IgD-negative memory B cell (primary cell): ENCODE results near the gene S100A12. TPM values are rescaled to one million over a fixed set of nuclear protein-coding genes. Genes with fewer than 3 reads are reported as not detected.

Experiments
- H3K27ac Mint-ChIP-seq, 3 donors: one replicate each; pipeline ENCODE4 v1.8.0; 2020 to 2022; ENCODE audit warnings: mild to moderate bottlenecking in 3 of 3, mixed read lengths in 3 of 3, moderate library complexity in 1 of 3
- H3K27me3 Mint-ChIP-seq: one replicate; pipeline ENCODE4 v1.8.0; 2021; ENCODE audit warnings: mixed read lengths
- H3K36me3 Mint-ChIP-seq: one replicate; pipeline ENCODE4 v1.8.0; 2020; ENCODE audit warnings: mild to moderate bottlenecking, mixed read lengths
- H3K4me1 Mint-ChIP-seq, 3 donors: one replicate each; pipeline ENCODE4 v1.8.0; 2020 to 2022; ENCODE audit warnings: mixed read lengths in 3 of 3, mild to moderate bottlenecking in 1 of 3
- H3K4me3 Mint-ChIP-seq, 4 donors: one replicate each; pipeline ENCODE4 v1.8.0; 2020 to 2022; ENCODE audit warnings: mild to moderate bottlenecking in 4 of 4, mixed read lengths in 4 of 4, moderate library complexity in 3 of 4
- H3K9me3 Mint-ChIP-seq, 3 donors: one replicate each; pipeline ENCODE4 v1.8.0; 2020 to 2021; ENCODE audit warnings: mixed read lengths in 3 of 3, mild to moderate bottlenecking in 1 of 3
- polyA plus RNA-seq: library from polyadenylated mRNA; unstranded; fragments of 300-500 nt; fragmentation: Illumina TruSeq; gene quantifications from one replicate; pipeline ENCODE4 v1.2.3, GENCODE V29; 2021

S100A12 gene
- polyA plus RNA-seq, 1 donor from 2014 or later = 0.97 TPM

DNA sequence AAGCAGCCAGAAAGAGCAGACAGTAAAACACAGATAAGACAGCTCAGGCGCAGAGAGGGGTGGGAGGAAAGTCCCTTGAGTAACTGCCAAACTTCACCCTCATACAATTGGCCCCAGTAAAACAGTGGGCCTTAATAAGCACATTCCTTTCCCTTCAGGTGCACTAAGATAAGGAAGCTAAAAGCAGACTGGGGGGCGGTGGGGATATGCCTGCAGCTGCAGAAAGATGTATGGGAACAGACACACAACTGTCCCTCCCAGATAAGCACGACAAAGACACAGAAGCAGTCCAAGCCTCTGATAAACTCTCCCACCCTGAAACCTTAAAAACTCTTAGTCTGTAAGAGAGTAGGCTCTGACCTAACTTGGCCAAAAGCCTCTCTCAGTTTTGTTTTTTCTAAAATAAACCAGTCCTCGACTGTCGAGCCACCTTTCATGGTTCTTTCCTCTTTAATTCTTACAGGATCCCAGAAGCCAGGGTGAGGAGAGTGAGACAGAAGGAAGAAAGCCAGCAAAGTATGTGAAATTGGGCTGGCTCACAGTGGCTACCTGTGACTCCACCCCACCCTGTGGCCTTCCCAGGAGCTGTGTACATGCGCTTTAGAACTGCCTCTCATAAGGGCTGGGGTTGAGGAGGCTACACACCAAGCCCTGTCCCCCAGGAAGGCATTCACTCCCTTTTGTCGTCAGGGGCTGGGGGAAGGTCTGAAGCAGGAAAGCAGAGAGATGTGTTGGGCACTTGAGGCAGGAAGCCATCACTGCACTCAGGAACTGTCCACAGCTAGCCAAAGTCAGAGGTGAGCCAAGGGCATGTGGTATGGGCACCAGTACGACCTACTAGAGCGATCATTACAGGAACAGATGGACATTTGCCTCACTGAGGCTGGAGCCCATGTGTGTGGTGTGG lies 31.4 kb downstream of the S100A12 start:
- Mint-ChIP-seq H3K27ac (no peak overlapping the region), H3K27me3 (peaks cover 62% of the 10 kb centered on the region), H3K4me1 (peaks cover 17 to 24% (median 19%) of the 10 kb centered on the region in 3 donors), H3K9me3 (no peaks in the 10 kb centered on the region), H3K36me3 (no peaks in the 10 kb centered on the region), H3K4me3 (peak overlapping the region in 1 of 4 donors; percentile 13)

DNA sequence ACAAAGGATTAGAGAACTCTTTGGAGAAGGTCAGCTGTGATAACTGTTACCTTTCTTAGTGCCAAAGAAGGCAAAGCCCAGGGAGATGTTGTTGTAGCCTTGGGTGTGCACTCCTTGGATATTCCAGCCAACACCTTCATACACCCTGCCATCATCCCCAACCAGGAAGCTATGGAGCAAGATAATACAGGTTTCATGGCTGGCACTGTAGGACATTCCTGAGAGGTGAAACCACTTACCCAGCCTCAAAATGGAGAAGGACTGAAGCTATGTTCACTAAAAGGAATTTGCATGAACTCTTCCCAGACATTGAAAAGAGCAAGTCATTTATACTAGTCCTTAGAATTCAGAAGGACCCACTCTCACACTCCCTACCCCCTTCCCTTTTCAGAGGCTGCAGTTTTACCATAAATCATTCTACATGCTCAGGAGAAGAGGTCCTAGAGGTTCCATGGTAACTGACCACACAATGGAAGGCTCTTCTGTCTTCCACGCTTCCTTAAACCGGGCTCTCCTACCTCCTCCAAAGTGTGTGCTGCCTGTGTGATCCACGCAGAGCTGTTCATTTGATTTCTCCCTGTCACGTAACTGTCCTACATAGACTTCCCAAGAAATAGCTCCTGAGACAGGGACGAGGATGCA lies 32.3 kb downstream of the S100A12 start:
- no peaks in the 10 kb centered on the region for H3K36me3 Mint-ChIP-seq
- H3K9me3 Mint-ChIP-seq = no peaks in the 10 kb centered on the region
- H3K27me3 Mint-ChIP-seq = peaks cover 61% of the 10 kb centered on the region
- H3K4me1 Mint-ChIP-seq = peaks cover 17 to 24% (median 19%) of the 10 kb centered on the region in 3 donors
- H3K27ac Mint-ChIP-seq = no peak overlapping the region
- no peak overlapping the region for H3K4me3 Mint-ChIP-seq

GRCh38 chr1:153342178-153342577 lies 33.2 kb downstream of the S100A12 start:
- Mint-ChIP-seq H3K27me3 (peaks cover 54% of the 10 kb centered on the region), H3K9me3 (no peaks in the 10 kb centered on the region), H3K4me3 (no peak overlapping the region), H3K27ac (no peak overlapping the region), H3K4me1 (peaks cover 17 to 24% (median 19%) of the 10 kb centered on the region in 3 donors), H3K36me3 (no peaks in the 10 kb centered on the region)

- Mint-ChIP-seq H3K36me3 (no peaks in the 10 kb centered on the region), H3K9me3 (no peaks in the 10 kb centered on the region), H3K27ac (no peak overlapping the region), H3K4me3 (no peak overlapping the region), H3K27me3 (peaks cover 47% of the 10 kb centered on the region), H3K4me1 (peaks cover 15 to 21% (median 17%) of the 10 kb centered on the region in 3 donors)
Measured at GRCh38 chr1:153341431-153341934, 33.9 kb downstream of the S100A12 start.

- Mint-ChIP-seq H3K27ac (no peak overlapping the region), H3K9me3 (no peaks in the 10 kb centered on the region)
Measured at GRCh38 chr1:153340356-153340755, 35.1 kb downstream of the S100A12 start.

GRCh38 chr1:153339802-153340201 lies 35.6 kb downstream of the S100A12 start:
- peaks cover 36% of the 10 kb centered on the region for H3K27me3 Mint-ChIP-seq
- peaks cover 5 to 8% (median 6%) of the 10 kb centered on the region in 3 donors for H3K4me1 Mint-ChIP-seq
- peak overlapping the region in 1 of 3 donors; percentile 59 for H3K27ac Mint-ChIP-seq
- no peaks in the 10 kb centered on the region for H3K36me3 Mint-ChIP-seq
- peaks cover 0 to 2% (median 0%) of the 10 kb centered on the region in 3 donors for H3K9me3 Mint-ChIP-seq
- no peak overlapping the region for H3K4me3 Mint-ChIP-seq

More at GRCh38 chr1:153340356-153340755, 35.1 kb downstream of the S100A12 start:
- Mint-ChIP-seq H3K4me3 (no peak overlapping the region), H3K36me3 (no peaks in the 10 kb centered on the region), H3K27me3 (peaks cover 39% of the 10 kb centered on the region), H3K4me1 (peaks cover 5 to 10% (median 7%) of the 10 kb centered on the region in 3 donors)

DNA sequence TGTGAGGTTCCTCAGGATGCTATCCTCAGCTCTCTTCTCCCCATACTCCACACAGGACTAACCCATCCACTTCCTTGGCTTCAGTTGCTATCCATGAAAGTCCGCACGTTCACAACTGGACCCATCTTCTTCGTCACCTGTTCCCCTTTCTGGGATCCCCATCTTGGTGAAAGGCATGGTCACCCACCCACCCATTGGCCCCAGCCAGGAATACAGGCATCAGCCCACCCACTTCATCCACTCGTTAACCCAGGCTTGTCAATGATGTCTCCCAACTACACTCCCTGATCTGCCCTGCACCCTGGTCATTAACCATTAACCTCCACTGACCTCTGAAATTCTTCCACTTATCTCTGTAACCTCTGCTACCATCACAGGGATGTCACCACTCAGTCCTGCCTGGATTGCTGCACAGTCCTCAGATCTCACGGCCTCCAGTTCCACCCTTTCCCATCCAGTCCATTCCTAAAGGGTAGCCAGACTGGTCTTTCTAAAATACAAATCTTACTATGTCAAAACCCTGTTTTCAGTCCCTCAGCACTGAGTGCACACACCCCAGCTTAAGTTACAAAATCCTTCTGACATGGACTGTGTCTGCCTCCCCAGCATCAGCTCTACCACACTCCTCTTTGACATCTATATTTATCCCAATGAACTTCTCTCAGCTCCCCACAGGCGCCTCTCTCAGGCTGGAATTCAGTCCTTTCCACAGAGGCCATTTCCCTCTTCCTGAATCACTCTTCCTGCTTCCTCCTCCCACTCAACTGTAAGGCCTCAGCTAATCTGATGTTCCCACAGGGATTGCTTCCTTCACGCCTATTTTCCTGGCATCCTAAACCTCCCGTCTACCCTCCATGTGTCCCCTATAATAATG lies 37.2 kb downstream of the S100A12 start:
- peaks cover 26% of the 10 kb centered on the region for H3K27me3 Mint-ChIP-seq
- no peak overlapping the region for H3K27ac Mint-ChIP-seq
- H3K4me3 Mint-ChIP-seq = no peak overlapping the region

GRCh38 chr1:153336650-153337049 lies 38.8 kb downstream of the S100A12 start:
- Mint-ChIP-seq H3K4me1 (peaks cover 0 to 3% (median 0%) of the 10 kb centered on the region in 3 donors), H3K27me3 (peaks cover 15% of the 10 kb centered on the region), H3K36me3 (peaks cover 1% of the 10 kb centered on the region), H3K27ac (no peak overlapping the region), H3K9me3 (peaks cover 2 to 6% (median 3%) of the 10 kb centered on the region in 3 donors), H3K4me3 (no peak overlapping the region)

More for the DNA sequence above, 37.2 kb downstream of the S100A12 start:
- peaks cover 0 to 2% (median 2%) of the 10 kb centered on the region in 3 donors for H3K9me3 Mint-ChIP-seq
- H3K36me3 Mint-ChIP-seq = peaks cover 1% of the 10 kb centered on the region
- peaks cover 0 to 3% (median 0%) of the 10 kb centered on the region in 3 donors for H3K4me1 Mint-ChIP-seq

DNA sequence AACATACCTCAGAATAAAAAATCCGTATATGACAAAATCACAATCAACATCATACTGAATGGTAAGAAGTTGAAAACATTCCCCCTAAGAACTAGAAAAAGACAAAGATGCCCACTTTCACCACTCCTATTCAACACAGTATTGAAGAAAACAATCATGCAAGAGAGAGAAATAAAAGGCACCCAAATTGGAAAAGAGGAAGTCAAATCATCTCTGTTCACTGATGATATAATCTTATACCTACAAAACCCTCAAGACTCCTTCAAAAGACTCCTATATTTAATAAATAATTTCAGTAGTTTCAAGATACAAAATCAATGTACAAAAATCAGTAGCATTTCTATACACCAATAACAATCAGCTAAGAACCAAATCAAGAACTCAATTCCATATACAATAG lies 41.5 kb downstream of the S100A12 start:
- Mint-ChIP-seq H3K27me3 (peaks cover 12% of the 10 kb centered on the region), H3K27ac (no peak overlapping the region), H3K4me3 (no peak overlapping the region), H3K36me3 (peaks cover 1% of the 10 kb centered on the region), H3K4me1 (no peaks in the 10 kb centered on the region), H3K9me3 (peaks cover 8 to 17% (median 10%) of the 10 kb centered on the region in 3 donors)

DNA sequence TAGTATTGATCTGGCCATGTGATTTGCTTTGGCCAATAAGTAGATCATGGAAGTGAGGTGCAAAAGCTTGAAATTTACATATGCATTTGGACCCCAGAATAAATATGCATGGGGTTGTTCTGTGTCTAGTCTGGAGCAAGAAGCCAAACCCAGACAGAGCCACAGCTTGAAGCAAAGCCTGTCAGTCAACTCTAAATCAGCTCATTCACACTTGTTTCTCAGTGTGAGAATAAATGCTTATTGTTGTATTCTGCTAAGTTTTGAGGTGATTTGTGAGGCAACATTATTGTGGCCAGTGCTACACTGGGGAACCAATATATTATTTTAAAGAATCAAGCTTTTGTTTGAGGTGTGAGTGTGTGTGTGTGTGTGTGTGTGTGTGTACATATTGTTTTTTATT lies 50.5 kb downstream of the S100A12 start:
- H3K36me3 Mint-ChIP-seq = no peaks in the 10 kb centered on the region
- peaks cover 13% of the 10 kb centered on the region for H3K27me3 Mint-ChIP-seq
- H3K4me3 Mint-ChIP-seq = no peak overlapping the region
- H3K9me3 Mint-ChIP-seq = peaks cover 12 to 28% (median 24%) of the 10 kb centered on the region in 3 donors
- H3K27ac Mint-ChIP-seq = no peak overlapping the region
- peaks cover 0 to 4% (median 0%) of the 10 kb centered on the region in 3 donors for H3K4me1 Mint-ChIP-seq

Other genes starting within 250 kb of the S100A12 start
- gene SPRR2G, start 224.7 kb downstream of the S100A12 start, polyA plus RNA-seq = not detected
- gene LELP1, start 172.2 kb downstream of the S100A12 start, polyA plus RNA-seq = not detected
- not detected for gene PRR9, start 158.0 kb downstream of the S100A12 start, polyA plus RNA-seq
- gene LORICRIN, start 115.9 kb downstream of the S100A12 start, polyA plus RNA-seq = not detected
- gene PGLYRP3, start 62.7 kb downstream of the S100A12 start, polyA plus RNA-seq = not detected
- gene PGLYRP4, start 26.8 kb downstream of the S100A12 start, polyA plus RNA-seq = not detected
- 44.6 TPM for gene S100A9, start 17.8 kb downstream of the S100A12 start, polyA plus RNA-seq
- 28.0 TPM for gene S100A8, start 15.5 kb upstream of the S100A12 start, polyA plus RNA-seq
- not detected for gene S100A7A, start 40.9 kb upstream of the S100A12 start, polyA plus RNA-seq
- gene S100A7, start 85.0 kb upstream of the S100A12 start, polyA plus RNA-seq = not detected
- 397 TPM for gene S100A6, start 160.4 kb upstream of the S100A12 start, polyA plus RNA-seq
- 1.4 TPM for gene S100A5, start 165.3 kb upstream of the S100A12 start, polyA plus RNA-seq
- 524 TPM for gene S100A4, start 170.2 kb upstream of the S100A12 start, polyA plus RNA-seq
- gene S100A3, start 173.6 kb upstream of the S100A12 start, polyA plus RNA-seq = not detected
- not detected for gene S100A2, start 190.2 kb upstream of the S100A12 start, polyA plus RNA-seq
- gene S100A16, start 237.5 kb upstream of the S100A12 start, polyA plus RNA-seq = not detected
- gene S100A14, start 240.7 kb upstream of the S100A12 start, polyA plus RNA-seq = not detected